Neural cell (in vitro differentiated cells): Measurements from ENCODE around the gene CTTNBP2NL. TPM values are rescaled to one million over a fixed set of nuclear protein-coding genes. Genes with fewer than 3 reads are reported as not detected.

Experiments used
- H2AFZ ChIP-seq: fragments of 200-600, 300-800 bp; sonication (generic), shearing (Covaris generic); 2 replicates; pipeline ENCODE4 v1.6.0; 2014; ENCODE audit warnings: low read depth, mild to moderate bottlenecking, antibody characterized with exemption, low read length, moderate library complexity
- H3F3A ChIP-seq: fragments of 200-600 bp; shearing (Covaris generic); 2 replicates; pipeline ENCODE4 v1.6.1; 2016; ENCODE audit warnings: mild to moderate bottlenecking, moderate library complexity, mixed read lengths, antibody characterized with exemption, low read length; ENCODE audit not compliant: insufficient read depth, poor library complexity, severe bottlenecking
- H3K27ac ChIP-seq: fragments of 200-600, 300-800 bp; sonication (generic), shearing (Covaris generic); 2 replicates; pipeline ENCODE4 v1.5.1; 2014; ENCODE audit warnings: mild to moderate bottlenecking, low read length, moderate library complexity
- H3K27me3 ChIP-seq: fragments of 300-800, 200-600 bp; sonication (generic), shearing (Covaris generic); 2 replicates; pipeline ENCODE4 v1.6.0; 2014; ENCODE audit warnings: mild to moderate bottlenecking, low read depth, low read length, moderate library complexity; ENCODE audit not compliant: insufficient read depth
- H3K36me3 ChIP-seq: fragments of 300-800, 200-600 bp; sonication (generic), shearing (Covaris generic); 2 replicates; pipeline ENCODE4 v1.5.1; 2014; ENCODE audit warnings: mild to moderate bottlenecking, antibody characterized with exemption, low read length, moderate library complexity; ENCODE audit not compliant: insufficient read depth
- H3K4me2 ChIP-seq: fragments of 300-800, 200-600 bp; sonication (generic), shearing (Covaris generic); 2 replicates; pipeline ENCODE4 v1.6.0; 2014; ENCODE audit warnings: mild to moderate bottlenecking, low read length
- H3K4me3 ChIP-seq: fragments of 300-800, 200-600 bp; sonication (generic), shearing (Covaris generic); 2 replicates; pipeline ENCODE4 v1.5.1; 2014; ENCODE audit warnings: mild to moderate bottlenecking, low read length, moderate library complexity
- H3K79me2 ChIP-seq: fragments of 200-600 bp; shearing (Covaris generic); replicated peaks from 2 replicates; pipeline ENCODE4 v1.6.0; 2014; ENCODE audit warnings: mild to moderate bottlenecking, low read length, moderate library complexity; ENCODE audit not compliant: insufficient read depth
- H3K9ac ChIP-seq: fragments of 300-800, 200-600 bp; sonication (generic), shearing (Covaris generic); 2 replicates; pipeline ENCODE4 v1.6.1; 2016; ENCODE audit warnings: mild to moderate bottlenecking, low read length, mixed read lengths
- H3K9me2 ChIP-seq: fragments of 200-600 bp; shearing (Covaris generic); 2 replicates; pipeline ENCODE4 v1.6.1; 2016; ENCODE audit warnings: mild to moderate bottlenecking, low read length, mixed read lengths; ENCODE audit not compliant: insufficient read depth
- H3K9me3 ChIP-seq: fragments of 200-600, 300-800 bp; sonication (generic), shearing (Covaris generic); 2 replicates; pipeline ENCODE4 v1.6.1; 2016; ENCODE audit warnings: mild to moderate bottlenecking, mixed run types, low read length, moderate library complexity, mixed read lengths
- H4K20me1 ChIP-seq: fragments of 200-600 bp; shearing (Covaris generic); 2 replicates; pipeline ENCODE4 v1.6.1; 2016; ENCODE audit warnings: mild to moderate bottlenecking, mixed run types; ENCODE audit not compliant: insufficient read depth
- CTCF ChIP-seq: fragments of 450-650 bp; IDR thresholded peaks from 2 replicates; pipeline ENCODE4 v1.5.1; 2014; ENCODE audit warnings: antibody characterized with exemption, mild to moderate bottlenecking, moderate library complexity; ENCODE audit not compliant: poor library complexity, severe bottlenecking
- EP300 ChIP-seq: fragments of 450-650 bp; conservative IDR thresholded peaks from 2 replicates; pipeline ENCODE4 v1.6.1; 2014; ENCODE audit warnings: antibody characterized with exemption, mild to moderate bottlenecking, moderate library complexity; ENCODE audit not compliant: poor library complexity, severe bottlenecking
- EZH2 ChIP-seq: fragments of 200-600, 300-800 bp; shearing (Covaris generic), sonication (generic); IDR thresholded peaks from 2 replicates; pipeline ENCODE4 v1.6.1; 2014; ENCODE audit warnings: antibody characterized with exemption, low read length, borderline replicate concordance, mild to moderate bottlenecking; ENCODE audit not compliant: insufficient read depth, poor library complexity, severe bottlenecking
- MXI1 ChIP-seq: fragments of 450-650 bp; conservative IDR thresholded peaks from 2 replicates; pipeline ENCODE4 v1.6.1; 2014; ENCODE audit warnings: antibody characterized with exemption, mild to moderate bottlenecking; ENCODE audit not compliant: poor library complexity, severe bottlenecking
- POLR2AphosphoS5 ChIP-seq: IDR thresholded peaks from 2 replicates; pipeline ENCODE4 v1.6.1; 2012
- RAD21 ChIP-seq: fragments of 450-650 bp; conservative IDR thresholded peaks from 2 replicates; pipeline ENCODE4 v1.6.1; 2014; ENCODE audit warnings: antibody characterized with exemption, mild to moderate bottlenecking, moderate library complexity
- REST ChIP-seq: IDR thresholded peaks from 2 replicates; pipeline ENCODE4 v1.6.1; 2012; ENCODE audit warnings: borderline replicate concordance
- SMC3 ChIP-seq: fragments of 450-650 bp; conservative IDR thresholded peaks from 2 replicates; pipeline ENCODE4 v1.6.1; 2014; ENCODE audit warnings: antibody characterized with exemption, mild to moderate bottlenecking, moderate library complexity; ENCODE audit not compliant: poor library complexity
- TAF1 ChIP-seq: IDR thresholded peaks from 2 replicates; pipeline ENCODE4 v1.6.1; 2012; ENCODE audit warnings: low read depth
- polyA plus RNA-seq: library from polyadenylated mRNA; depleted of rRNA; stranded (reverse); fragments of >200 nt; gene quantifications from 2 replicates; pipeline ENCODE4 v1.2.3, GENCODE V29; 2014

CTTNBP2NL gene
- polyA plus RNA-seq, 1 donor from 2014 or later, result 11.8 TPM

GRCh38 chr1:112454316-112454715, 58.3 kb downstream of the CTTNBP2NL start:
- no peaks in the 10 kb centered on the region for H3F3A ChIP-seq
- peaks cover 10% of the 10 kb centered on the region for H3K36me3 ChIP-seq

GRCh38 chr1:112457241-112457640, 61.2 kb downstream of the CTTNBP2NL start:
- Histone ChIP-seq H3F3A (no peaks in the 10 kb centered on the region), H4K20me1 (no peaks in the 10 kb centered on the region), H3K9me2 (no peaks in the 10 kb centered on the region), H3K36me3 (peaks cover 9% of the 10 kb centered on the region), H2AFZ (no peak overlapping the region), H3K4me2 (no peak overlapping the region), H3K4me3 (no peak overlapping the region), H3K27me3 (no peaks in the 10 kb centered on the region), H3K9ac (no peak overlapping the region), H3K27ac (no peak overlapping the region), H3K79me2 (no peaks in the 10 kb centered on the region), H3K9me3 (no peaks in the 10 kb centered on the region)
- TF ChIP-seq CTCF (no peak), TAF1 (no peak), SMC3 (no peak), MXI1 (no peak), REST (no peak), RAD21 (no peak), EP300 (no peak)

More at GRCh38 chr1:112454316-112454715, 58.3 kb downstream of the CTTNBP2NL start:
- no peak overlapping the region for H3K9ac ChIP-seq
- H4K20me1 ChIP-seq, result no peaks in the 10 kb centered on the region
- H3K27me3 ChIP-seq, result no peaks in the 10 kb centered on the region
- TF ChIP-seq CTCF (no peak), EP300 (no peak), TAF1 (no peak), REST (no peak), POLR2AphosphoS5 (no peak), EZH2 (no peak), RAD21 (no peak), SMC3 (no peak), MXI1 (no peak)
- no peaks in the 10 kb centered on the region for H3K9me3 ChIP-seq
- no peak overlapping the region for H3K4me3 ChIP-seq
- H3K79me2 ChIP-seq, result peaks cover 4% of the 10 kb centered on the region
- no peaks in the 10 kb centered on the region for H3K9me2 ChIP-seq
- H3K4me2 ChIP-seq, result no peak overlapping the region
- H2AFZ ChIP-seq, result no peak overlapping the region
- no peak overlapping the region for H3K27ac ChIP-seq
